Esophagus mucosa (tissue), 1 donor: ENCODE data around the gene SIRPB1. TPM values are rescaled to one million over a fixed set of nuclear protein-coding genes. Genes with fewer than 3 reads are reported as not detected.
A peak's percentile ranks its signal among the peaks of the same experiment; 100 is the strongest.
"Not testable (repeated sequence)": the region's sequence is repeated elsewhere in the genome, so short reads cannot be mapped to it uniquely, and the experiment has no call there.

Experiments
- ATAC-seq: fragments of 200-7000 bp; cut with Tn5 transposase; one replicate; pipeline ENCODE4 v1.9.1; 2020
- total RNA-seq: library from RNA; stranded (reverse); gene quantifications from one replicate; pipeline ENCODE4 v1.2.4, GENCODE V29; 2023
- donor health status: DM: yes; HTN: yes; CAD: no.

SIRPB1 gene
- total RNA-seq, 1 donor from 2014 or later: 3.5 TPM

GRCh38 chr20:1636621-1637020 lies 16.8 kb upstream of the SIRPB1 start:
- ATAC-seq: no peak

- ATAC-seq: no peak
Observed at GRCh38 chr20:1635291-1635979, 15.6 kb upstream of the SIRPB1 start.

GRCh38 chr20:1633535-1633934 lies 13.7 kb upstream of the SIRPB1 start:
- peak; percentile 20 for ATAC-seq

GRCh38 chr20:1632178-1632577 lies 12.4 kb upstream of the SIRPB1 start:
- ATAC-seq: no peak

GRCh38 chr20:1631309-1632151 lies 11.7 kb upstream of the SIRPB1 start:
- no peak for ATAC-seq

- no peak for ATAC-seq
Observed at GRCh38 chr20:1630186-1630585, 10.4 kb upstream of the SIRPB1 start.

GRCh38 chr20:1629321-1629720 lies 9.5 kb upstream of the SIRPB1 start:
- no peak for ATAC-seq

- no peak for ATAC-seq
Observed at GRCh38 chr20:1628621-1629020, 8.8 kb upstream of the SIRPB1 start.

- no peak for ATAC-seq
Observed at GRCh38 chr20:1627200-1627550, 7.4 kb upstream of the SIRPB1 start.

- no peak for ATAC-seq
Observed at GRCh38 chr20:1626528-1627199, 6.9 kb upstream of the SIRPB1 start.

- no peak for ATAC-seq
Observed at GRCh38 chr20:1625083-1625690, 5.4 kb upstream of the SIRPB1 start.

GRCh38 chr20:1623501-1624205 lies 3.8 kb upstream of the SIRPB1 start:
- ATAC-seq: peak; percentile 11

GRCh38 chr20:1622450-1622849 lies 2.6 kb upstream of the SIRPB1 start:
- ATAC-seq: no peak

GRCh38 chr20:1621316-1621715 lies 1.5 kb upstream of the SIRPB1 start:
- no peak for ATAC-seq

GRCh38 chr20:1618954-1619540 lies 762 bp downstream of the SIRPB1 start:
- ATAC-seq: no peak

- ATAC-seq: no peak
Observed at GRCh38 chr20:1618479-1618878, 1.3 kb downstream of the SIRPB1 start.

- no peak for ATAC-seq
Observed at GRCh38 chr20:1616858-1617434, 2.9 kb downstream of the SIRPB1 start.

- ATAC-seq: not testable (repeated sequence)
Observed at GRCh38 chr20:1610404-1610803, 9.4 kb downstream of the SIRPB1 start.

- peak; percentile 59 for ATAC-seq
Observed at GRCh38 chr20:1608678-1609347, 11.0 kb downstream of the SIRPB1 start.

- no peak for ATAC-seq
Observed at GRCh38 chr20:1600736-1601135, 19.1 kb downstream of the SIRPB1 start.

- no peak for ATAC-seq
Observed at GRCh38 chr20:1595333-1595732, 24.5 kb downstream of the SIRPB1 start.
